ENCODE results near the gene LINC00237.

Gene LINC00237

GRCh38 chr20:21118138-21118537, 12.0 kb upstream of the LINC00237 start:
- Histone ChIP-seq H3K27me3 (ENCODE audit: control insufficient read depth, insufficient read depth, low read length) (no peaks in the 10 kb centered on the region), H3K4me1 (ENCODE audit: control insufficient read depth, insufficient read depth, low read length) (no peaks in the 10 kb centered on the region), H3K36me3 (ENCODE audit: control insufficient read depth, insufficient read depth, low read length) (no peaks in the 10 kb centered on the region), H3K9me3 (ENCODE audit: control insufficient read depth, low read length) (no peaks in the 10 kb centered on the region), H3K9ac (ENCODE audit: low read length) (no peak overlapping the region), H3K4me3 (ENCODE audit: low read length) (no peak overlapping the region)

GRCh38 chr20:21117521-21117920, 11.4 kb upstream of the LINC00237 start:
- no peaks in the 10 kb centered on the region for H3K36me3 ChIP-seq (ENCODE audit: control insufficient read depth, insufficient read depth, low read length)
- H3K27me3 ChIP-seq (ENCODE audit: control insufficient read depth, insufficient read depth, low read length): no peaks in the 10 kb centered on the region
- H3K9ac ChIP-seq (ENCODE audit: low read length): no peak overlapping the region
- no peaks in the 10 kb centered on the region for H3K9me3 ChIP-seq (ENCODE audit: control insufficient read depth, low read length)
- H3K4me3 ChIP-seq (ENCODE audit: low read length): no peak overlapping the region
- no peaks in the 10 kb centered on the region for H3K4me1 ChIP-seq (ENCODE audit: control insufficient read depth, insufficient read depth, low read length)

- no peaks in the 10 kb centered on the region for H3K9me3 ChIP-seq (ENCODE audit: control insufficient read depth, low read length)
- no peaks in the 10 kb centered on the region for H3K4me1 ChIP-seq (ENCODE audit: control insufficient read depth, insufficient read depth, low read length)
- H3K36me3 ChIP-seq (ENCODE audit: control insufficient read depth, insufficient read depth, low read length): no peaks in the 10 kb centered on the region
- no peak overlapping the region for H3K4me3 ChIP-seq (ENCODE audit: low read length)
- peaks cover 4% of the 10 kb centered on the region for H3K27me3 ChIP-seq (ENCODE audit: control insufficient read depth, insufficient read depth, low read length)
- no peak overlapping the region for H3K9ac ChIP-seq (ENCODE audit: low read length)
Measured at GRCh38 chr20:21114584-21114983, 8.4 kb upstream of the LINC00237 start.

GRCh38 chr20:21113697-21114096, 7.5 kb upstream of the LINC00237 start:
- no peaks in the 10 kb centered on the region for H3K9me3 ChIP-seq (ENCODE audit: control insufficient read depth, low read length)
- H3K27me3 ChIP-seq (ENCODE audit: control insufficient read depth, insufficient read depth, low read length): peaks cover 10% of the 10 kb centered on the region

GRCh38 chr20:21111416-21111815, 5.3 kb upstream of the LINC00237 start:
- Histone ChIP-seq H3K4me1 (ENCODE audit: control insufficient read depth, insufficient read depth, low read length) (no peaks in the 10 kb centered on the region), H3K9ac (ENCODE audit: low read length) (no peak overlapping the region), H3K36me3 (ENCODE audit: control insufficient read depth, insufficient read depth, low read length) (no peaks in the 10 kb centered on the region), H3K27me3 (ENCODE audit: control insufficient read depth, insufficient read depth, low read length) (peaks cover 31% of the 10 kb centered on the region), H3K4me3 (ENCODE audit: low read length) (no peak overlapping the region), H3K9me3 (ENCODE audit: control insufficient read depth, low read length) (no peaks in the 10 kb centered on the region)

More at GRCh38 chr20:21113697-21114096, 7.5 kb upstream of the LINC00237 start:
- Histone ChIP-seq H3K9ac (ENCODE audit: low read length) (no peak overlapping the region), H3K4me3 (ENCODE audit: low read length) (no peak overlapping the region), H3K4me1 (ENCODE audit: control insufficient read depth, insufficient read depth, low read length) (no peaks in the 10 kb centered on the region), H3K36me3 (ENCODE audit: control insufficient read depth, insufficient read depth, low read length) (no peaks in the 10 kb centered on the region)

GRCh38 chr20:21110811-21111210, 4.7 kb upstream of the LINC00237 start:
- Histone ChIP-seq H3K27me3 (ENCODE audit: control insufficient read depth, insufficient read depth, low read length) (peaks cover 37% of the 10 kb centered on the region), H3K9ac (ENCODE audit: low read length) (no peak overlapping the region), H3K36me3 (ENCODE audit: control insufficient read depth, insufficient read depth, low read length) (no peaks in the 10 kb centered on the region), H3K9me3 (ENCODE audit: control insufficient read depth, low read length) (no peaks in the 10 kb centered on the region), H3K4me3 (ENCODE audit: low read length) (no peak overlapping the region), H3K4me1 (ENCODE audit: control insufficient read depth, insufficient read depth, low read length) (no peaks in the 10 kb centered on the region)

DNA sequence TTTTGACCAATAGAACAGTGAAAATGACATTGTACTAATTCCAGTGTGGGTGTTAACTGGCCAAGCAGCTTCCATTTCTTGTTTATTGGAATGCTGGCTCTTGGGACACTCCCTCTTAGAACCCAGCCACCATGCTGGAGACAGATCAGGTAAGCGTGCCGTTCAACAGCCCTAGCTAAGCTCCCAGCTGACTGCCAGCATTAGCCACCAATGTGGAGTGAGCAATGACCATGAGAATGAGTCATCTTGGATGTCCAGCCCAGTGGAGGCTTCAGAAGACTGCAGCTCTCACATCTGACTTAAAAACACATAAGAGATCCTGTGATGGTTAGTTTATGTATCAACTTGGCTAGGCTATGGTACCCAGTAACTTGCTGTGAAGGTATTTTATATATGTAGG, 3.0 kb upstream of the LINC00237 start:
- Histone ChIP-seq H3K9me3 (ENCODE audit: control insufficient read depth, low read length) (no peaks in the 10 kb centered on the region), H3K9ac (ENCODE audit: low read length) (no peak overlapping the region), H3K36me3 (ENCODE audit: control insufficient read depth, insufficient read depth, low read length) (no peaks in the 10 kb centered on the region), H3K4me3 (ENCODE audit: low read length) (no peak overlapping the region), H3K4me1 (ENCODE audit: control insufficient read depth, insufficient read depth, low read length) (no peaks in the 10 kb centered on the region), H3K27me3 (ENCODE audit: control insufficient read depth, insufficient read depth, low read length) (peaks cover 54% of the 10 kb centered on the region)

- Histone ChIP-seq H3K9ac (ENCODE audit: low read length) (no peak overlapping the region), H3K9me3 (ENCODE audit: control insufficient read depth, low read length) (no peaks in the 10 kb centered on the region), H3K36me3 (ENCODE audit: control insufficient read depth, insufficient read depth, low read length) (no peaks in the 10 kb centered on the region), H3K4me1 (ENCODE audit: control insufficient read depth, insufficient read depth, low read length) (peaks cover 20% of the 10 kb centered on the region), H3K27me3 (ENCODE audit: control insufficient read depth, insufficient read depth, low read length) (peaks cover 86% of the 10 kb centered on the region), H3K4me3 (ENCODE audit: low read length) (no peak overlapping the region)
Measured at GRCh38 chr20:21105429-21106170, 558 bp downstream of the LINC00237 start.

- H3K27me3 ChIP-seq (ENCODE audit: control insufficient read depth, insufficient read depth, low read length): peaks cover 92% of the 10 kb centered on the region
- no peaks in the 10 kb centered on the region for H3K36me3 ChIP-seq (ENCODE audit: control insufficient read depth, insufficient read depth, low read length)
- H3K4me1 ChIP-seq (ENCODE audit: control insufficient read depth, insufficient read depth, low read length): peaks cover 24% of the 10 kb centered on the region
- H3K9me3 ChIP-seq (ENCODE audit: control insufficient read depth, low read length): no peaks in the 10 kb centered on the region
- H3K9ac ChIP-seq (ENCODE audit: low read length): no peak overlapping the region
- no peak overlapping the region for H3K4me3 ChIP-seq (ENCODE audit: low read length)
Measured at GRCh38 chr20:21104921-21105320, 1.2 kb downstream of the LINC00237 start.

DNA sequence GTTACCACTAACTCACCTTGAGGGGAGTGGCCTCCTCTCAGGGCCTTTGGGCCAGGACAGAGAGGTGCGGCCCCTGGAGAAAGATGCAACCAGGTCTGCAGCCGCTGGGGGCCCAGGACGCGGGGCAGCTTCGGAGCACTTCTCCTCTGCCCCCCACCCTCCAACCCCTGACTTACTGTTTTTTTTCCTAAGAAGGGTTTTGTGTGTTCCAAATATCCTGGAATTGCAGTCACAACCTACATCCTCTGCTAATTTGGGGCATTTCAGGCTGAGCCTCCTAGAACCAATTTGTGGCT, 1.7 kb downstream of the LINC00237 start:
- H3K4me1 ChIP-seq (ENCODE audit: control insufficient read depth, insufficient read depth, low read length): peaks cover 24% of the 10 kb centered on the region
- no peaks in the 10 kb centered on the region for H3K36me3 ChIP-seq (ENCODE audit: control insufficient read depth, insufficient read depth, low read length)
- H3K9ac ChIP-seq (ENCODE audit: low read length): no peak overlapping the region
- H3K4me3 ChIP-seq (ENCODE audit: low read length): no peak overlapping the region
- peaks cover 98% of the 10 kb centered on the region for H3K27me3 ChIP-seq (ENCODE audit: control insufficient read depth, insufficient read depth, low read length)
- H3K9me3 ChIP-seq (ENCODE audit: control insufficient read depth, low read length): no peaks in the 10 kb centered on the region

DNA sequence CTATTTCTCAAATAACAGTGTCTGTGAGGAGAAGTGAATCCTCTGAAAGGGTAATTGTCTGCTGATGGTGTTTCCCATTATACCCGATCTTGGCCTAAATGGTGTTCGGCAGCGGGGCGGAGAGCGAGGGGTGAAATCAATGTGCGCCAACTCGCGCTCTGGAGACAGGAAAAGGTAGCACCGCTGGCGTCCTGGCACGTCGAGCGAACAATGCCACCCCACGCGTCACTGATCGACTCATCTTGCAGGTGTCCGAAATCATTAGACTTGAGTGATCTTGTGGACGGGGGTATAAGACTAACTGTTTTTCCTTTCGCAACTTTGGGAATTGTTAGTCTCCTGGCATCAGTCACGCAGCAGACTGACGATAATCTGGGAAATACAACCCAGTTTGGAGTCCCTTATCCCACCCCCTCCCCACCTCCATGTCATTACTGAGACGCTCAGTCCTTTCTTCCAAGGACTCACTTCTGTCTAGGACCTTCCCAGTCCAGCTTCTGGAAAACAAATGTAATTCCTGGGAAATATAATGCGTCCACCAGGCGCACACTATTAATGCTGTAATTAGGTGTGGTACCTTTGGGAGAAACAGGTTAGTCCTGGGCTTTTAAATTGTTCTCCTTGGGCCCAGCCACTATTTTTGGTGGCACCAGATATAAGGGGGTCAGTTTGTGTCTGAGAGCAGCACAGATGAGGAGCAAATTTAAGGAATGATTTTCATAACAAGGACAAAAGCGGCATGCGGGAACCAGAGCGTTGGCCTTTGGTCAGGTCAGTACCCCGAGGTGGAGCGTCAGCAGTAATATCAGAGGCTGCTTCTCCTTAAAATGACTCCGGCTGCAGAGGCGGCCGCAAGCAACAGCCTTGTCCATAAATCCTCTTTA, 2.3 kb downstream of the LINC00237 start:
- H3K4me3 ChIP-seq (ENCODE audit: low read length): no peak overlapping the region
- H3K4me1 ChIP-seq (ENCODE audit: control insufficient read depth, insufficient read depth, low read length): peaks cover 24% of the 10 kb centered on the region
- peaks cover 99% of the 10 kb centered on the region for H3K27me3 ChIP-seq (ENCODE audit: control insufficient read depth, insufficient read depth, low read length)

GRCh38 chr20:21102603-21103311, 3.4 kb downstream of the LINC00237 start:
- H3K9me3 ChIP-seq (ENCODE audit: control insufficient read depth, low read length): no peaks in the 10 kb centered on the region
- H3K27me3 ChIP-seq (ENCODE audit: control insufficient read depth, insufficient read depth, low read length): peaks cover 99% of the 10 kb centered on the region
- H3K36me3 ChIP-seq (ENCODE audit: control insufficient read depth, insufficient read depth, low read length): no peaks in the 10 kb centered on the region
- peaks cover 24% of the 10 kb centered on the region for H3K4me1 ChIP-seq (ENCODE audit: control insufficient read depth, insufficient read depth, low read length)
- H3K9ac ChIP-seq (ENCODE audit: low read length): no peak overlapping the region
- no peak overlapping the region for H3K4me3 ChIP-seq (ENCODE audit: low read length)

More for the DNA sequence above, 2.3 kb downstream of the LINC00237 start:
- no peak overlapping the region for H3K9ac ChIP-seq (ENCODE audit: low read length)
- H3K36me3 ChIP-seq (ENCODE audit: control insufficient read depth, insufficient read depth, low read length): no peaks in the 10 kb centered on the region
- H3K9me3 ChIP-seq (ENCODE audit: control insufficient read depth, low read length): no peaks in the 10 kb centered on the region
